B cell (primary cell): ENCODE measurements around the gene KCNJ8. TPM values are rescaled to one million over a fixed set of nuclear protein-coding genes. Genes with fewer than 3 reads are reported as not detected.
"Not testable (repeated sequence)": the region's sequence is repeated elsewhere in the genome, so short reads cannot be mapped to it uniquely, and the experiment has no call there.

Experiments used
- ATAC-seq: fragments of 200-7000 bp; cut with Tn5 transposase; one replicate; pipeline ENCODE4 v1.10.0; 2021; ENCODE audit warnings: low read depth, mild to moderate bottlenecking, moderate number of reproducible peaks, moderate library complexity
- CTCF ChIA-PET: fragments of 350-600 bp; sonication (Branson Sonifier 250); formaldehyde crosslinking; loops from one replicate; lab custom pipeline; 2021; ENCODE audit warnings: antibody characterized with exemption, inconsistent platforms; lab: Charles Lee
- POLR2A ChIA-PET: fragments of 350-600 bp; sonication (Branson Sonifier 250); formaldehyde crosslinking; loops from one replicate; lab custom pipeline; 2021; ENCODE audit warnings: antibody characterized with exemption; lab: Charles Lee
- DNase-seq: peaks from one replicate; pipeline ENCODE4 v3.0.0; 2013
- H2AFZ ChIP-seq: 2 replicates; pipeline ENCODE4 v1.6.1; 2012; ENCODE audit warnings: mild to moderate bottlenecking, low read depth, low read length; ENCODE audit not compliant: insufficient read depth, poor library complexity, severe bottlenecking
- H3K27ac ChIP-seq, 2 donors: 1 replicate in 1 of 2; 2 replicates in 1 of 2; pipeline ENCODE4 v1.5.1; 2012 to 2013; ENCODE audit warnings: low read length in 2 of 2, mild to moderate bottlenecking in 2 of 2, moderate library complexity in 1 of 2
- H3K27me3 ChIP-seq, 4 experiments: fragments of 200-600 bp in 1 of 4; sonication (generic) in 1 of 4; replicated peaks in 1 of 4; 1 replicate in 2 of 4; 2 replicates in 2 of 4; pipeline versions ENCODE4 v1.6.1 to v1.7.0; 2013 to 2016; ENCODE audit warnings: low read length in 3 of 4, mild to moderate bottlenecking in 2 of 4, mixed read lengths in 1 of 4, moderate library complexity in 1 of 4; ENCODE audit not compliant: insufficient read depth in 4 of 4, control insufficient read depth in 3 of 4; ENCODE audit errors: control extremely low read depth in 1 of 4
- H3K36me3 ChIP-seq, 2 experiments: replicated peaks in 1 of 2; 1 replicate in 1 of 2; 2 replicates in 1 of 2; pipeline versions ENCODE4 v1.6.1 to v1.7.1; 2013; ENCODE audit warnings: low read length in 1 of 2; ENCODE audit not compliant: insufficient read depth in 2 of 2, control insufficient read depth in 1 of 2; ENCODE audit errors: control extremely low read depth in 1 of 2, extremely low read depth in 1 of 2
- H3K4me1 ChIP-seq, 2 donors: fragments of 200-600 bp in 1 of 2; sonication (generic) in 1 of 2; 1 replicate in 1 of 2; 2 replicates in 1 of 2; pipeline versions ENCODE4 v1.5.1 to v1.6.1; 2013 to 2017; ENCODE audit warnings: low read length in 2 of 2; ENCODE audit not compliant: control insufficient read depth in 2 of 2, insufficient read depth in 2 of 2
- H3K4me2 ChIP-seq: replicated peaks from 2 replicates; pipeline ENCODE3; 2012; ENCODE audit warnings: mild to moderate bottlenecking, low read depth, low read length; ENCODE audit not compliant: poor library complexity, severe bottlenecking
- H3K4me3 ChIP-seq, 5 experiments: fragments of 200-600 bp in 1 of 5; sonication (generic) in 1 of 5; 1 replicate in 3 of 5; 2 replicates in 2 of 5; pipeline versions ENCODE4 v1.5.1 to v1.7.0; 2011 to 2016; ENCODE audit warnings: low read length in 4 of 5, mild to moderate bottlenecking in 4 of 5, low read depth in 2 of 5, control low read depth in 1 of 5, moderate library complexity in 1 of 5; ENCODE audit not compliant: insufficient read depth in 1 of 5; ENCODE audit errors: control extremely low read depth in 1 of 5, extremely low read depth in 1 of 5
- H3K79me2 ChIP-seq: fragments of 200-600 bp; sonication (generic); one replicate; pipeline ENCODE4 v1.6.0; 2016; ENCODE audit warnings: low read length; ENCODE audit not compliant: control insufficient read depth, insufficient read depth
- H3K9ac ChIP-seq: fragments of 200-600 bp; sonication (generic); 2 replicates; pipeline ENCODE4 v1.6.1; 2017; ENCODE audit warnings: mild to moderate bottlenecking, low read length, moderate library complexity
- H3K9me3 ChIP-seq, 3 donors: one replicate each; pipeline versions ENCODE4 v1.6.1 to v1.7.1; 2013; ENCODE audit warnings: low read length in 2 of 3; ENCODE audit not compliant: control insufficient read depth in 2 of 3, insufficient read depth in 1 of 3; ENCODE audit errors: control extremely low read depth in 1 of 3
- H4K20me1 ChIP-seq: 2 replicates; pipeline ENCODE4 v1.6.0; 2012; ENCODE audit warnings: mild to moderate bottlenecking, low read length; ENCODE audit not compliant: insufficient read depth, control insufficient read depth, poor library complexity, severe bottlenecking
- H3K27ac Mint-ChIP-seq: one replicate; pipeline ENCODE4 v1.8.0; 2021; ENCODE audit warnings: mixed read lengths
- H3K27me3 Mint-ChIP-seq: one replicate; pipeline ENCODE4 v1.8.0; 2021; ENCODE audit warnings: mixed read lengths
- H3K4me1 Mint-ChIP-seq: one replicate; pipeline ENCODE4 v1.8.0; 2021; ENCODE audit warnings: mixed read lengths
- H3K4me3 Mint-ChIP-seq: one replicate; pipeline ENCODE4 v1.8.0; 2021; ENCODE audit warnings: mixed read lengths
- H3K9me3 Mint-ChIP-seq: one replicate; pipeline ENCODE4 v1.8.0; 2022; ENCODE audit warnings: mixed read lengths; ENCODE audit not compliant: insufficient read depth
- EZH2 ChIP-seq: IDR thresholded peaks from 2 replicates; pipeline ENCODE4 v1.6.1; 2012; ENCODE audit warnings: borderline replicate concordance, low read depth, mild to moderate bottlenecking, moderate library complexity, low read length; ENCODE audit not compliant: insufficient read depth, poor library complexity, severe bottlenecking
- WGBS: methylation state at CpG from one replicate; pipeline ENCODE4 v1.1.5; 2013; ENCODE audit warnings: missing lambda C conversion rate; ENCODE audit not compliant: insufficient coverage; 5-methylcytosine and 5-hydroxymethylcytosine counted together
- intact Hi-C: fragments of 100-400 bp; cut with micrococcal nuclease; formaldehyde crosslinking; loops from one replicate; pipeline ENCODE4 v1.10.0; 2022
- polyA plus RNA-seq: library from polyadenylated mRNA; depleted of rRNA; stranded (reverse); fragments of >200 nt; gene quantifications from 2 replicates; pipeline ENCODE4 v1.2.3, GENCODE V29; 2012
- total RNA-seq, 2 donors: library from RNA; stranded (reverse); fragments of 120-200 nt in 1 of 2; gene quantifications; 1 replicate in 1 of 2; 2 replicates in 1 of 2; pipeline versions ENCODE4 v1.2.3 to v1.2.4, GENCODE V29; 2013 to 2022
- TF ChIP-seq, protein P1 (sequence below): fragments of 200-600 bp; IDR thresholded peaks from one replicate; pipeline ENCODE4 v1.8.0; 2022; ENCODE audit warnings: antibody characterized with exemption, mild to moderate bottlenecking

Gene KCNJ8
- total and polyA plus RNA-seq, 2 donors (not counting 1 experiment from before 2014, with no cell fraction given): not detected

DNA sequence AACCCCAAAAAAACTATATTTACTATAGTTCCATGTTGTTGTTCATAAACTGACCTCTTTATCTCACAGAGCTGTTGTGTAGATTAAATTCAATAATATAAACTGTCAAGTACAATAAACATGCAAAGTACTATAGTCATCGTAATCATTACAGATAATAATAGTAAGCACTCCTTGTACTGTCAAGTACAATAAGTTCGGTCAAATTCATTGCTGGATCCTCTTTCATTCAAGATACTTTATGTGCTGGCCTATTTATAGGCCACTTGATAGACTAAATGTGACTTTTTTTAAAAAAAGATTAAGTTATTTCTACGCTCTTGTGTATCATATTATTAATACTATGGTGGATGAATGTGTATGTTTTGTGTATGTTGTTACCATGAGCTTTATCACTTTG is 39.2 kb upstream of the KCNJ8 start:
- POLR2A ChIA-PET: no interaction called here
- Histone ChIP-seq H3K36me3 (no peaks in the 10 kb centered on the region), H3K4me2 (no peak overlapping the region), H3K27me3 (no peaks in the 10 kb centered on the region), H3K4me1 (no peaks in the 10 kb centered on the region), H3K9me3 (peaks cover 0 to 2% (median 0%) of the 10 kb centered on the region in 3 donors), H3K4me3 (no peak overlapping the region), H3K79me2 (no peaks in the 10 kb centered on the region), H4K20me1 (no peaks in the 10 kb centered on the region), H3K9ac (no peak overlapping the region), H3K27ac (no peak overlapping the region), H2AFZ (no peak overlapping the region)
- Mint-ChIP-seq H3K4me1 (no peaks in the 10 kb centered on the region), H3K9me3 (peaks cover 3% of the 10 kb centered on the region), H3K27me3 (no peaks in the 10 kb centered on the region), H3K27ac (no peak overlapping the region), H3K4me3 (no peak overlapping the region)
- no CpG with 5 or more reads among the region's 3 CpGs for WGBS
- DNase-seq (no peak), ATAC-seq (no peak)
- CTCF ChIA-PET: no interaction called here
- intact Hi-C loops: no loop called here
- no peak for TF ChIP-seq EZH2
- TF ChIP-seq, protein P1, sequence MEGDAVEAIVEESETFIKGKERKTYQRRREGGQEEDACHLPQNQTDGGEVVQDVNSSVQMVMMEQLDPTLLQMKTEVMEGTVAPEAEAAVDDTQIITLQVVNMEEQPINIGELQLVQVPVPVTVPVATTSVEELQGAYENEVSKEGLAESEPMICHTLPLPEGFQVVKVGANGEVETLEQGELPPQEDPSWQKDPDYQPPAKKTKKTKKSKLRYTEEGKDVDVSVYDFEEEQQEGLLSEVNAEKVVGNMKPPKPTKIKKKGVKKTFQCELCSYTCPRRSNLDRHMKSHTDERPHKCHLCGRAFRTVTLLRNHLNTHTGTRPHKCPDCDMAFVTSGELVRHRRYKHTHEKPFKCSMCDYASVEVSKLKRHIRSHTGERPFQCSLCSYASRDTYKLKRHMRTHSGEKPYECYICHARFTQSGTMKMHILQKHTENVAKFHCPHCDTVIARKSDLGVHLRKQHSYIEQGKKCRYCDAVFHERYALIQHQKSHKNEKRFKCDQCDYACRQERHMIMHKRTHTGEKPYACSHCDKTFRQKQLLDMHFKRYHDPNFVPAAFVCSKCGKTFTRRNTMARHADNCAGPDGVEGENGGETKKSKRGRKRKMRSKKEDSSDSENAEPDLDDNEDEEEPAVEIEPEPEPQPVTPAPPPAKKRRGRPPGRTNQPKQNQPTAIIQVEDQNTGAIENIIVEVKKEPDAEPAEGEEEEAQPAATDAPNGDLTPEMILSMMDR: no peak

DNA sequence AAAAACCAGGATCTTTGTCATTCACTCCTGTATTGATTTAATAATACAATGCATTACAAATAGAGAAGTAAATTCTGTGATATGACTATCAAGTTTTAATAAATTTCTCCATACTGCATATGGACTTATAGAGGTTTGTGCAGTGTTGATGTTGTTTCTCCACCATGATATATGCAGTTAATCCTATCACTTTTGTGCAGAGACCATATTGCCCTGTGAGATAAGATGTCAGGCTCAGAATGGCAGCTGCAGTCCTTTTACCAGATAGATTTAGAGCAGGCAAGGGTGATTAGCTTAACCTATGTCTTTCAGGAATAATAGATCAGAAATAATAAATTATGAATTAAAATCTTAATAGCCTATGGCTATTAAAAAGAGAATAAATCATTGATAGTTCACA is 38.6 kb upstream of the KCNJ8 start:
- H3K4me3 Mint-ChIP-seq: no peak overlapping the region
- Histone ChIP-seq H2AFZ (no peak overlapping the region), H3K4me2 (no peak overlapping the region), H3K4me3 (no peak overlapping the region), H3K36me3 (no peaks in the 10 kb centered on the region), H3K27me3 (no peaks in the 10 kb centered on the region), H3K9me3 (peaks cover 0 to 2% (median 0%) of the 10 kb centered on the region in 3 donors), H3K4me1 (no peaks in the 10 kb centered on the region), H3K79me2 (no peaks in the 10 kb centered on the region), H4K20me1 (no peaks in the 10 kb centered on the region), H3K9ac (no peak overlapping the region), H3K27ac (no peak overlapping the region)
- CTCF ChIA-PET: interaction anchor here (0.6 kb wide), 1 partner anchor 10 kb away, joined by 3 read pairs; no protein-coding TSS in a partner anchor
- H3K27me3 Mint-ChIP-seq: no peaks in the 10 kb centered on the region
- H3K4me1 Mint-ChIP-seq: no peaks in the 10 kb centered on the region
- H3K9me3 Mint-ChIP-seq: peaks cover 3% of the 10 kb centered on the region
- ATAC-seq (no peak), DNase-seq (no peak)
- POLR2A ChIA-PET: no interaction called here
- intact Hi-C loops: no loop called here
- no peak overlapping the region for H3K27ac Mint-ChIP-seq
- TF ChIP-seq EZH2: no peak
- TF ChIP-seq, protein P1: no peak

DNA sequence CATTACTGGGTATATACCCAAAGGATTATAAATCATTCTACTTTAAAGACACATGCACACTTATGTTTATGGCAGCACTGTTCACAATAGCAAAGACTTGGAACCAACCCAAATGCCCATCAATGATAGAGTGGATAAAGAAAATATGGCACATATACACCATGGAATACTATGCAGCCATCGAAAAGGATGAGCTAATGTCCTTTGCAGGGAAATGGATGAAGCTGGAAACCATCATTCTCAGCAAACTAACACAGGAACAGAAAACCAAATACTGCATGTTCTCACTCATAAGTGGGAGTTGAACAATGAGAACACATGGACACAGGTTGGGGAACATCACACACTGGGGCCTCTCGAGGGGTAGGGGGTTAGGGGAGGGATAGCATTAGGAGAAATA is 37.8 kb upstream of the KCNJ8 start:
- WGBS: no CpG with 5 or more reads among the region's 2 CpGs
- H3K27me3 ChIP-seq, H3K27me3 Mint-ChIP-seq, DNase-seq, H3K79me2 ChIP-seq, intact Hi-C loops, H3K4me3 Mint-ChIP-seq, H3K4me1 Mint-ChIP-seq, H3K9ac ChIP-seq, H3K4me1 ChIP-seq, H2AFZ ChIP-seq, ATAC-seq, H3K27ac ChIP-seq, H3K9me3 ChIP-seq, H3K4me3 ChIP-seq, H3K4me2 ChIP-seq, H3K9me3 Mint-ChIP-seq, H4K20me1 ChIP-seq, POLR2A ChIA-PET, H3K36me3 ChIP-seq, H3K27ac Mint-ChIP-seq: not testable (repeated sequence)
- CTCF ChIA-PET: interaction anchor here (0.6 kb wide), 1 partner anchor 9 kb away, joined by 3 read pairs; no protein-coding TSS in a partner anchor
